Measurements from ENCODE around the gene SPOP. TPM values are rescaled to one million over a fixed set of nuclear protein-coding genes. Genes with fewer than 3 reads are reported as not detected.

SPOP gene
- total and polyA plus RNA-seq, 2 donors = 54.7 to 64.3 TPM

DNA sequence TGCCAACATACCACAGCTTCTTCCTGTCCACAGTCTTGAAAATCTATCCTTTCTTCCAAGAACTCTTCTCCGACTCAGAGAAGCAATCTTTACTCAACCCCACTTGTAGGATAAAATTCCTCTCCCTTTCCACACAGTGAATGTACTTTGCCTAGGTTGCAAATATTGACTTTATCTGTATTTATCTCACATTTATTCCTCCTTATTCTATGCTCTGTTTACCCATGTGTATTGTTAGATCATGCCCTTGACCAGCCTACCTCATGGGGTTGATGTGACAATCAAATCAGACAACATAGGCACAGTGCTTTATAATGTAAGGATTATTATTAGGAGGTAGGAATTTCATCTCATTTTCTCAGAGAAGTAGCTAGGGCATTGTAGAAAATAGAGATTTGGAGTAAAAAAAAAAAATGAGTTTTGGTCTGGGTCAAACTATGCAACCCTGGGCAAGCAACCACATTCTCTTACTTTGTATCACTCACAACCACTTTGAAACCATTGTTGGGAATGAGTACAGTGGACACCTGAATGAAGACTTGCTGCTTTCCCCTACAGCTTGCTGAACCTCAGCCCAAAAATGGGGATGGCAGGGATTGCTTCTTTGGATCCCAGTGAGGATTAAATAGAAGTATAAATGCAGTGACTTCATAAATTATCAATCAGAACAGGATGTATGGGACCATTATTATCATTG is 38.9 kb upstream of the SPOP start:
- Histone ChIP-seq H3K27me3 (ENCODE audit: control insufficient read depth in 2 of 2, insufficient read depth in 1 of 2, low read length in 1 of 2) (no peaks in the 10 kb centered on the region), H3K36me3 (ENCODE audit: control insufficient read depth in 2 of 2, insufficient read depth in 2 of 2, low read length in 1 of 2) (peaks cover 73 to 96% of the 10 kb centered on the region in 2 donors), H3K4me3 (ENCODE audit: low read length in 2 of 2) (no peak overlapping the region), H3K27ac (ENCODE audit: low read depth in 1 of 2, low read length in 1 of 2) (no peak overlapping the region), H3K9me3 (ENCODE audit: control insufficient read depth in 2 of 2, insufficient read depth in 1 of 2, low read length in 1 of 2) (no peaks in the 10 kb centered on the region), H3K4me1 (ENCODE audit: control insufficient read depth in 2 of 2, insufficient read depth in 2 of 2, low read length in 2 of 2) (no peaks in the 10 kb centered on the region)
- DNase-seq (ENCODE audit: low read depth in 6 of 9, low spot score in 9 of 9) = no peak
- WGBS = 98% methylated on average over 1 of the region's 1 CpG

DNA sequence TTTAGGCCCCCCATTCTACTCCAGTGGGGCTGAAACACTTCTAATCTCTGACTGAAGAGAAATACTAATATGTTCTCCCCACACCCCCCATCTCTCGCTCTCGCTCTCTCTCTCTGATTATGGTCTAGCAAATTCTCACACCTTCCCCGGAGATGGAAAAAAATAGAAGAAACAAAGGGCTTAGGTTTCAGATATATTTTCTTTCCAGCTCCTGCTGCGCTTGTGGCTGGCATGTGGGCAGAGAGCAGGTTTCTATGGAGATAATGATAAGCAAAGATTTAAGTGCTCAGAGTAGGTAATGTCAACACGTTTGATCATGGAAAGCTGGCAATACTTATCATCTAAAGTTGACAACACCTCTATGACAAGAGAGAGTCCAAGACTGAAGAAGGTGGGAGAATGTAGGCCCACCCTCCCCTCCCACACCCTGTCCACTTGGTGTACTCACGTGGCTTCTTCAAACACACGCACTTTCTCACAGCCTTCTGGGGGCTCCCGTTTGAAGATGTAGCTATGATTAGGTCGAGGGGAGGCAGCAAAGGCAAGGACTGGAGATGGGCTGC is 37.9 kb upstream of the SPOP start:
- Histone ChIP-seq H3K9me3 (ENCODE audit: control insufficient read depth in 2 of 2, insufficient read depth in 1 of 2, low read length in 1 of 2) (no peaks in the 10 kb centered on the region), H3K4me1 (ENCODE audit: control insufficient read depth in 2 of 2, insufficient read depth in 2 of 2, low read length in 2 of 2) (no peaks in the 10 kb centered on the region), H3K4me3 (ENCODE audit: low read length in 2 of 2) (no peak overlapping the region), H3K36me3 (ENCODE audit: control insufficient read depth in 2 of 2, insufficient read depth in 2 of 2, low read length in 1 of 2) (peaks cover 73 to 94% of the 10 kb centered on the region in 2 donors), H3K27ac (ENCODE audit: low read depth in 1 of 2, low read length in 1 of 2) (no peak overlapping the region), H3K27me3 (ENCODE audit: control insufficient read depth in 2 of 2, insufficient read depth in 1 of 2, low read length in 1 of 2) (no peaks in the 10 kb centered on the region)
- DNase-seq (ENCODE audit: low read depth in 6 of 9, low spot score in 9 of 9) = no peak
- WGBS = 93% methylated on average over 9 of the region's 9 CpGs

DNA sequence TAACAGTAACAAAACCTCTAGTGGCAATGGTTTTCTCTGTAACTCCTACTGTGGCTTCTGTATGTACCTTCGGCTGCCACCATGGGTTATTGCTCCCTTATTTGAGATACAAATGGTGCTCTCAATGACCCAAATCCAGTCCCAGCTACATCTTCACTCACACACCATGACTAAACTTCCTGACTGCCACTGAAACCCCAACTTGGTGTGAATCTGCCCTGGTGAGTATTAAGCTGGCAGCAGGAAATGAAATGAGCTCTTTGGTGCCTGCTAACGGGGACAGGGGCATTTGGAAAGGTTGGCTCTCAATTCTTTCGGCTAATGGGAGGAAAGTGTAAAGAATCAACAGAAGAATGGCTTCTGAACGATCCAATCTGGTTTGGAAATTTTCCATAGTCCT is 37.3 kb upstream of the SPOP start:
- 96% methylated on average over 4 of the region's 4 CpGs for whole genome bisulfite sequencing

DNA sequence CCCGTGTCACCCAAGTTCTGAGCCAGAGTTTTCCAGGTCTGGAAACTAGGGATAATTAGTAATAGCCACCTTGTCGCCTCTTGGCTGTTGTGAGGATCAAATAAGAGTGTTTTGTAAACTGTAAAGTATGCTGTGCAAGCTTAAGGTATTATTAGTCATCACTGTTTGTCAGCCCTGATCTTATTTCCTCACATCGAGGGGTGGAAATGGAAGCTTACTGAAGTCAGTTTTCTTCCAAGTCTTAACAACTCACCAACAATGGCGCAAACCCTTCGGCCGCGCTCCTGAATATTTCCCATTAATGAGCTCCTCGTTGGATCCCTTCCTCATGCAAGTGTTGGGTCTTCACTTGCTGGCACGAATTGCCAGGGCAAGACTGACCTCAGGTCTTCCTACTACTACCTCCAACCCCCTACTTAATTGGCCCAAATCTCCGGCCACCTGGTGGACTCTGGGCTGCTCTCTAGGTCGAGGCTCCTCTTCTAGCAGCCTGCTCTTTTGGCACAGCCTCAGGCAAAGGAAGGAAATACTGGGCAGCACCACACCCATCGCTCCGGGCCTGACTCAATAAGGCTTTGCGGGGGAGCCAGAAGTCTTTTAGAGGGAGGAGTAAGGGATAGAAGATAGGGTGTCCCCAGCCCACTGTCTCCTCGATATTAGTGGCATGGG is 30.8 kb upstream of the SPOP start:
- H3K36me3 ChIP-seq (ENCODE audit: control insufficient read depth in 2 of 2, insufficient read depth in 2 of 2, low read length in 1 of 2) = peaks cover 43 to 63% of the 10 kb centered on the region in 2 donors
- no peaks in the 10 kb centered on the region for H3K9me3 ChIP-seq (ENCODE audit: control insufficient read depth in 2 of 2, insufficient read depth in 1 of 2, low read length in 1 of 2)
- H3K27ac ChIP-seq (ENCODE audit: low read depth in 1 of 2, low read length in 1 of 2) = no peak overlapping the region
- H3K4me1 ChIP-seq (ENCODE audit: control insufficient read depth in 2 of 2, insufficient read depth in 2 of 2, low read length in 2 of 2) = peaks cover 5 to 23% of the 10 kb centered on the region in 2 donors
- WGBS = 74% methylated on average over 15 of the region's 15 CpGs
- no peaks in the 10 kb centered on the region for H3K27me3 ChIP-seq (ENCODE audit: control insufficient read depth in 2 of 2, insufficient read depth in 1 of 2, low read length in 1 of 2)
- H3K4me3 ChIP-seq (ENCODE audit: low read length in 2 of 2) = peak overlapping the region in 1 of 2 donors; percentile 21
- no peak for DNase-seq (ENCODE audit: low read depth in 6 of 9, low spot score in 9 of 9)

More for the DNA sequence above, 37.3 kb upstream of the SPOP start:
- DNase-seq (ENCODE audit: low read depth in 6 of 9, low spot score in 9 of 9) = no peak
- H3K27me3 ChIP-seq (ENCODE audit: control insufficient read depth in 2 of 2, insufficient read depth in 1 of 2, low read length in 1 of 2) = no peaks in the 10 kb centered on the region
- H3K36me3 ChIP-seq (ENCODE audit: control insufficient read depth in 2 of 2, insufficient read depth in 2 of 2, low read length in 1 of 2) = peaks cover 72 to 94% of the 10 kb centered on the region in 2 donors
- no peaks in the 10 kb centered on the region for H3K4me1 ChIP-seq (ENCODE audit: control insufficient read depth in 2 of 2, insufficient read depth in 2 of 2, low read length in 2 of 2)
- no peak overlapping the region for H3K27ac ChIP-seq (ENCODE audit: low read depth in 1 of 2, low read length in 1 of 2)
- H3K4me3 ChIP-seq (ENCODE audit: low read length in 2 of 2) = no peak overlapping the region
- H3K9me3 ChIP-seq (ENCODE audit: control insufficient read depth in 2 of 2, insufficient read depth in 1 of 2, low read length in 1 of 2) = no peaks in the 10 kb centered on the region

DNA sequence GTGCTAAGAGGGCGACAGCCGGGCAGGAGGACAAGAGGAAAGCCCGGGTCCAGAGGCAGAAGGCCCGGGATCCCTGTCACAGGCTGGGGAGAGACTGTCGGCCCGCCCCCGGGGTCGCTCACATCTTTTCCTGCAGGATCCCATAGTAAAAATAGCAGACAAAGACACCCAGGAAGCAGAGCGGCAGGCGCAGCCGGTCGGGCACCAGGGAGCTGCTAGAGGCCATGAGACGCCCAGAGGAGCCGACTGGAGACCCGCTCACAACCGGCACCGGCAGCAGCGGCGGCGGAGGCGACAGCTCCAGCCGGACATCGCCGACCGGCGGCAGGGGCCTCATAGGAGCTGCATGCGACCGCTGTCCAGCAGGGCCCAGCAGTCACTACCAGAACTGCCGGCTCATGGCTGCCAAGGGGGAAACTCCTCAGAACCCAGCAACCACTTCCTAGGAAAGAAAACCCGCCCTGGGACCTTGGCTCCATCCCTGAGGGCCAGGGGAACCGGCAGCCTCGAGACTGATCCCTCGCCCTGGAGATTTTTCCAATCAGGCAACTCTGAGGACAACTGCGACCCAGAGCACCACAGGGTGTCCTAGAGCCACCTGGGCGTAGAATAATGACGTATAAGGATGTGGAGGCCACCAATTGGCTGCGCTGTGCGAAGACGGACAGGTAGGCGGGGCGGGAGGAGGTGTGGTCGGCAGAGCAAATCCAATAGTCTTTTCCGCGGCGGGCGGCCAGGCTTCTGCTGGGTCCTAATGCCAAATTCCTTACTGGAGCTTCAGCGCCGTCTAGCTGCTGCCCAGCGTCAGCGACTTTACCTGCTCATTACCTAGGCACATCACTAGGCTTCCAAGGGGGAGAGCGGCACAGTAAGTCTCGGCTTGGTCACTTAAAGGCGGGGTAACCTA is 30.0 kb upstream of the SPOP start, which contains the start of gene SLC35B1:
Gene SLC35B1 (minus strand): TSS at position 357 of the 907 bp plus-strand sequence. CDS start 131 bp downstream, at position 226.
- peaks cover 5 to 23% of the 10 kb centered on the region in 2 donors for H3K4me1 ChIP-seq (ENCODE audit: control insufficient read depth in 2 of 2, insufficient read depth in 2 of 2, low read length in 2 of 2)

DNA sequence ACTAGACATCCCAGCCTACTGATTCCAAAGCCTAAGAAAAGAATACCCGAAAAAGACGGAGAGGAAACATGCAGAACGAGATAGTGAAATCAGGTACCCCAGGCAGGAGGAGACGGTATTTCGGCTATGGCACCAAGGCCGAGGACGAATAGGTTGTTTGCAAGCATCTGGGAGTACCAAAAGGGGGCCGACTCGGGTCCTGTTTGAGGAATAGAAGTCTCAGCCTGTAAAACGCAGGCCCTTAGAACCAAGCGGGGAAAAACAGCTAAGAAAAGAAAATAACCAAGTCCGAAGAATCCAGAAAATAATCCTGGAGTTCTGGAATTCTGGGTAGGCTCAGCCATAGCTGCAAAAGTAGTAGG is 29.3 kb upstream of the SPOP start:
- WGBS = 1% methylated on average over 12 of the region's 12 CpGs
- DNase-seq (ENCODE audit: low read depth in 6 of 9, low spot score in 9 of 9) = peak in 4 of 9 donors; percentile 38 to 65 (median 39)
- Histone ChIP-seq H3K4me3 (ENCODE audit: low read length in 2 of 2) (peak overlapping the region; percentile 86 to 91), H3K9me3 (ENCODE audit: control insufficient read depth in 2 of 2, insufficient read depth in 1 of 2, low read length in 1 of 2) (no peaks in the 10 kb centered on the region), H3K27me3 (ENCODE audit: control insufficient read depth in 2 of 2, insufficient read depth in 1 of 2, low read length in 1 of 2) (no peaks in the 10 kb centered on the region), H3K27ac (ENCODE audit: low read depth in 1 of 2, low read length in 1 of 2) (peak overlapping the region; percentile 75 to 92), H3K36me3 (ENCODE audit: control insufficient read depth in 2 of 2, insufficient read depth in 2 of 2, low read length in 1 of 2) (peaks cover 56 to 63% of the 10 kb centered on the region in 2 donors), H3K4me1 (ENCODE audit: control insufficient read depth in 2 of 2, insufficient read depth in 2 of 2, low read length in 2 of 2) (peaks cover 5 to 23% of the 10 kb centered on the region in 2 donors)

More for the DNA sequence above, 30.0 kb upstream of the SPOP start, which contains the start of gene SLC35B1:
- H3K27me3 ChIP-seq (ENCODE audit: control insufficient read depth in 2 of 2, insufficient read depth in 1 of 2, low read length in 1 of 2) = no peaks in the 10 kb centered on the region
- peak within 1 kb of the TSS; percentile 75 to 92 for H3K27ac ChIP-seq (ENCODE audit: low read depth in 1 of 2, low read length in 1 of 2)
- H3K4me3 ChIP-seq (ENCODE audit: low read length in 2 of 2) = peak within 1 kb of the TSS; percentile 86 to 91
- peaks cover 51 to 63% of the 10 kb centered on the region in 2 donors for H3K36me3 ChIP-seq (ENCODE audit: control insufficient read depth in 2 of 2, insufficient read depth in 2 of 2, low read length in 1 of 2)
- H3K9me3 ChIP-seq (ENCODE audit: control insufficient read depth in 2 of 2, insufficient read depth in 1 of 2, low read length in 1 of 2) = no peaks in the 10 kb centered on the region
- WGBS = 2% methylated on average over 53 of the region's 53 CpGs
- peak; percentile 95 to 99 (median 98) for DNase-seq (ENCODE audit: low read depth in 6 of 9, low spot score in 9 of 9)

DNA sequence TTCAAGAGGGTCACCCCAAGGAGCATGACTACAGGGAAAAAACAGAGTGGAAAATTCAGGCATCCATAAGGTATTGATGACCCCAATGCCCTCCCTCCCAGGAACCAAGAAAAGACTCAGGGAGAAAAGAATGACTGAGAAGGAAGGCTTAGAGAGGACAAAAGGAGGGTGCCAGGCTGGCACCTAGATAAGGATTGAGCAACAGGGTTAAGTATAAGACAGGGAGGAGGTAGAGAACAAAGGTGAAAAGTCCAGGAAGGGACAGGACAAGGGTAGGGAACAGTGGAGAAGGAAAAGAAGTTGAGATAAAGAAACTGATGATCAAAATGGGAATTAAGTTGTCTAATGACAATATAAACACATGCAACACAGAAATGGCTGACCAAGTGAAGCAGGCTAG is 27.4 kb upstream of the SPOP start:
- Histone ChIP-seq H3K27ac (ENCODE audit: low read depth in 1 of 2, low read length in 1 of 2) (no peak overlapping the region), H3K4me3 (ENCODE audit: low read length in 2 of 2) (no peak overlapping the region), H3K27me3 (ENCODE audit: control insufficient read depth in 2 of 2, insufficient read depth in 1 of 2, low read length in 1 of 2) (no peaks in the 10 kb centered on the region), H3K4me1 (ENCODE audit: control insufficient read depth in 2 of 2, insufficient read depth in 2 of 2, low read length in 2 of 2) (peaks cover 8 to 31% of the 10 kb centered on the region in 2 donors), H3K9me3 (ENCODE audit: control insufficient read depth in 2 of 2, insufficient read depth in 1 of 2, low read length in 1 of 2) (no peaks in the 10 kb centered on the region), H3K36me3 (ENCODE audit: control insufficient read depth in 2 of 2, insufficient read depth in 2 of 2, low read length in 1 of 2) (peaks cover 57 to 64% of the 10 kb centered on the region in 2 donors)
- DNase-seq (ENCODE audit: low read depth in 6 of 9, low spot score in 9 of 9) = no peak

DNA sequence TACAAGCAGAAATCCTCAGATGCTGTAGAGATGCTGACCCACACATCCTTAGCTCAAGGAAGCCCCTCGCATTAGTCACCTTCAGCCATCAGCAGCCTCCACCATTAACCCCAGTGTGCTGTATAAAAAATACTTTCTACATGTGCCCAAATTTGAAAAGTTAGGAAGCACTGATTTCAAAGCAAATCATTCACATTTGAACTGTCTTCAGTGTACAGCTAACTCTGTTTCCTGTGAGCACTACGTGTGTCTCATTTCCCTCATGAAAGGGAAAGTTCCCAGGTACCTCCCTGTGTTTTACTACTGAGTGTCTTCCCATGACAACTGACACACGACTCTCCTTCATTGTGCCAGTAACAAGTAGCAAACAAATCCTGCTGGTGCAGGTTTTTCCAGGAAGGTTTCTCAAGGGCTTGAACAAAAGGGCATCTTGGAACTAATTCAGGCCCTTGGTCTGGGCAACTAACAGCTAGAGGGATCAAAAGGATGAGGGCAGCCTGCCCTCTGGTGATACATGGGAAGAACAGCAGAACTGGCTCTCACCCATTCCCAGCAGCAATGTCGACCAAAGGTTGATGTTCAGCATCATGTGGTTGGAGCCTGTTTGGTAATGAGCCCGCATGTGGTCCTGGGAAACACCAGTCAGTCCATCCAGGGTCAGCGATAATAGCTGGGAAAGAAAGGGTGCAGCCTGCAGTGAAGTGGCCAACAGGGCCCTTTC is 25.8 kb upstream of the SPOP start:
- H3K4me1 ChIP-seq (ENCODE audit: control insufficient read depth in 2 of 2, insufficient read depth in 2 of 2, low read length in 2 of 2) = peaks cover 12 to 42% of the 10 kb centered on the region in 2 donors

More for the DNA sequence above, 25.8 kb upstream of the SPOP start:
- DNase-seq (ENCODE audit: low read depth in 6 of 9, low spot score in 9 of 9) = peak in 1 of 9 donors; percentile 39
- Histone ChIP-seq H3K27me3 (ENCODE audit: control insufficient read depth in 2 of 2, insufficient read depth in 1 of 2, low read length in 1 of 2) (no peaks in the 10 kb centered on the region), H3K9me3 (ENCODE audit: control insufficient read depth in 2 of 2, insufficient read depth in 1 of 2, low read length in 1 of 2) (no peaks in the 10 kb centered on the region), H3K4me3 (ENCODE audit: low read length in 2 of 2) (no peak overlapping the region), H3K27ac (ENCODE audit: low read depth in 1 of 2, low read length in 1 of 2) (no peak overlapping the region), H3K36me3 (ENCODE audit: control insufficient read depth in 2 of 2, insufficient read depth in 2 of 2, low read length in 1 of 2) (peaks cover 59 to 60% of the 10 kb centered on the region in 2 donors)
- 77% methylated on average over 6 of the region's 6 CpGs for WGBS

All from thymus (tissue), 11 donors.